Duodenal mucosa (tissue), 2 donors: ENCODE measurements around the gene TTC3.
"Not testable (repeated sequence)": the region's sequence is repeated elsewhere in the genome, so short reads cannot be mapped to it uniquely, and the experiment has no call there.

ENCODE experiments used
- H3K27ac ChIP-seq: one replicate; pipeline ENCODE4 v1.7.0; 2013; ENCODE audit warnings: low read depth, low read length
- H3K27me3 ChIP-seq, 2 donors: one replicate each; pipeline ENCODE4 v1.7.0; 2013; ENCODE audit warnings: low read length in 2 of 2, control low read depth in 1 of 2; ENCODE audit not compliant: insufficient read depth in 2 of 2, control insufficient read depth in 1 of 2
- H3K36me3 ChIP-seq, 2 donors: one replicate each; pipeline ENCODE4 v1.7.0; 2013; ENCODE audit warnings: low read length in 2 of 2, control low read depth in 1 of 2; ENCODE audit not compliant: insufficient read depth in 2 of 2, control insufficient read depth in 1 of 2
- H3K4me1 ChIP-seq, 2 donors: one replicate each; pipeline ENCODE4 v1.7.0; 2013; ENCODE audit warnings: low read length in 2 of 2, control low read depth in 1 of 2; ENCODE audit not compliant: insufficient read depth in 2 of 2, control insufficient read depth in 1 of 2
- H3K4me3 ChIP-seq, 2 donors: one replicate each; pipeline ENCODE4 v1.7.0; 2013; ENCODE audit warnings: low read length in 2 of 2, low read depth in 1 of 2
- H3K9ac ChIP-seq, 2 donors: one replicate each; pipeline ENCODE4 v1.7.0; 2013; ENCODE audit warnings: low read length in 2 of 2, low read depth in 1 of 2
- H3K9me3 ChIP-seq, 2 donors: one replicate each; pipeline ENCODE4 v1.7.0; 2013; ENCODE audit warnings: low read length in 2 of 2, control low read depth in 1 of 2; ENCODE audit not compliant: control insufficient read depth in 1 of 2

The TTC3 gene

DNA sequence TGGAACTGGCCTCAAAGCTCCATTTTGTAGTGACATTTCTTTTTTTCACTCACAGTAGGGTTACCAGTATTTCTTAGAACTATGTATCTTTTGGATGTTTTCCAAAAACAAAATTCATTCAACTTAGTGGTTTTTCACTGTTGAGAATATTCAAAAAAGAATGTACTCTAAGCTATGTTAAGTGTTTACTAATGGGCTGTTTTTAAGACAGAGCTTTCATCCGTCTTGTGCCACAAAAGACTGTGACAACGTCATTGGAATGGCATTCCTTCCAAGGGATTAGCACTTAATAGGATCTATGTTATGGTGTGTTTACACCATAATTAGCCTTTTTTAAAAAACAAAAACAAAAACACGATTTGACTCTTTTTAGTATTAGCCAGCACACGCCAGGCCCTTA is 66.8 kb downstream of the TTC3 start:
- H3K36me3 ChIP-seq, result peaks cover 19 to 51% of the 10 kb centered on the region in 2 donors
- no peaks in the 10 kb centered on the region for H3K27me3 ChIP-seq
- no peak overlapping the region for H3K27ac ChIP-seq

DNA sequence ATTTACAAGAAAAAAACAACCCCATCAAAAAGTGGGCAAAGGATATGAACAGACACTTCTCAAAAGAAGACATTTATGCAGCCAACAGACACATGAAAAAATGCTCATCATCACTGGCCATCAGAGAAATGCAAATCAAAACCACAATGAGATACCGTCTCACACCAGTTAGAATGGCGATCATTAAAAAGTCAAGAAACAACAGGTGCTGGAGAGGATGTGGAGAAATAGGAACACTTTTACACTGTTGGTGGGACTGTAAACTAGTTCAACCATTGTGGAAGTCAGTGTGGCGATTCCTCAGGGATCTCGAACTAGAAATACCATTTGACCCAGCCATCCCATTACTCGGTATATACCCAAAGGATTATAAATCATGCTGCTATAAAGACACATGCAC is 70.3 kb downstream of the TTC3 start:
- not testable (repeated sequence) for H3K9ac ChIP-seq, H3K27me3 ChIP-seq, H3K27ac ChIP-seq, H3K4me3 ChIP-seq, H3K4me1 ChIP-seq, H3K9me3 ChIP-seq
- peaks cover 12 to 43% of the 10 kb centered on the region in 2 donors for H3K36me3 ChIP-seq

More for the DNA sequence above, 66.8 kb downstream of the TTC3 start:
- Histone ChIP-seq H3K9me3 (peaks cover 0 to 2% of the 10 kb centered on the region in 2 donors), H3K9ac (no peak overlapping the region), H3K4me3 (no peak overlapping the region), H3K4me1 (no peaks in the 10 kb centered on the region)

DNA sequence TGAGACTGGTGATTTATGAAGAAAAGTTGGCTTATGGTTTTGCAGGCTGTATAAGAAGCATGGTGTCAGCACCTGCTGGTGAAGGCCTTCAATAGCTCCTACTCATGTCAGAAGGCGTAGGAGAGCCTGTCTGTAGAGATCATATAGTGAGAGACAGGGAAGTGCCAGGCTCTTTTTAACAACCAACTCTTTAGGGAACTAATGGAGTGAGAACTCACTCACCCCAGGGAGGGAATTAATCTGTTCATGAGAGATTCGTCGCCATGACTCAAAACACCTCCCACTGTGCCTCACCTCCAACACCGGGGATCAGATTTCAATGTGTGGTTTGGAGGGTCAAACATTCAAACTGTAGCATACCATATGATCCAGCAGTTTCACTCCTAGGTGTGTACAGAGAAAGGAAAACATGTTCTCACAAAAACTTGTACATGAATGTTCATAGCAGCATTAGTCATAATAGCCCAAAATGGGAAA is 72.6 kb downstream of the TTC3 start:
- Histone ChIP-seq H3K36me3 (peaks cover 21 to 52% of the 10 kb centered on the region in 2 donors), H3K9ac (no peak overlapping the region), H3K27ac (no peak overlapping the region), H3K9me3 (no peaks in the 10 kb centered on the region), H3K4me1 (no peaks in the 10 kb centered on the region), H3K4me3 (no peak overlapping the region), H3K27me3 (no peaks in the 10 kb centered on the region)

DNA sequence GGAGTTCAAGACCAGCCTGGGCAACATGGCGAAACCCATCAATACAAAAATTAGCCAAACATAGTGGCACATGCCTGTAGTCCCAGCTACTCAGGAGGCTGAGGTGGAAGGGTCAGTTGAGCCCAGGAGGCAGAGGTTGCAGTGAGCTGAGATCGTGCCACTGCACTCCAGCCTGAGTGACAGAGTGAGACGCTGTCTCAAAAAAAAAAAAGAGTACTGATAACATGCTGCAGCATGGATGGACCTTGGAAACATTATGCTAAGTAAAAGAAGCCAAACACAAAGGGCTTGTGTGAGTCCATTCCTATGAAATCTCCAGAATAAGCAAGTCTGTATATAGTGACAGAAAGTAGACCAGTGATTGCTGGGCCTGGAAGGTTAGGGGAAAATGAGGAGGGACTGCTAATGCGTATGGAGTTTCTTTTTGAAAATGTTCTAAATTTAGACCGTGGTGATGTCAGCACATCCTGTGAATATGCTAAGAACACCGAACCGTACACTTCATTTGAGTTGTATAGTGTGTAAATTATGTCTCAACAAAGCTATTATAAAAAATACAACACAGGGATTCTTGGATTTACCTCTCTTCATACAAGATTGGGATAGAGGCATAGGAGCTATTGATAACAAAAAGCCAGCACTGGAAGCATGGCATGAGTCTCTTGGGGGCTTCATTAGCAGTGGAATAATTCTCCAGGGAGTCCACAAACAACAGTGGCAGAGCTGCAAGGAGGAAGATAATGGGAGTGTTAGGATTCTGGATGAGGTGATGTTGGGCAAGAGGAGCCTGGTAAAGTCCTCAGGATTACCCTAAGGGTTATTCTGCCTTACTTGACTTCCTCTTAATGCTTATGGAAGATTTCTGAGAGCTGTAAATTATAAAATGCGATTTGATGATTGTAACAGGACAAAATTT is 73.5 kb downstream of the TTC3 start:
- Histone ChIP-seq H3K4me1 (no peaks in the 10 kb centered on the region), H3K27me3 (no peaks in the 10 kb centered on the region), H3K4me3 (no peak overlapping the region), H3K9ac (no peak overlapping the region), H3K9me3 (no peaks in the 10 kb centered on the region), H3K27ac (no peak overlapping the region), H3K36me3 (peaks cover 21 to 52% of the 10 kb centered on the region in 2 donors)

DNA sequence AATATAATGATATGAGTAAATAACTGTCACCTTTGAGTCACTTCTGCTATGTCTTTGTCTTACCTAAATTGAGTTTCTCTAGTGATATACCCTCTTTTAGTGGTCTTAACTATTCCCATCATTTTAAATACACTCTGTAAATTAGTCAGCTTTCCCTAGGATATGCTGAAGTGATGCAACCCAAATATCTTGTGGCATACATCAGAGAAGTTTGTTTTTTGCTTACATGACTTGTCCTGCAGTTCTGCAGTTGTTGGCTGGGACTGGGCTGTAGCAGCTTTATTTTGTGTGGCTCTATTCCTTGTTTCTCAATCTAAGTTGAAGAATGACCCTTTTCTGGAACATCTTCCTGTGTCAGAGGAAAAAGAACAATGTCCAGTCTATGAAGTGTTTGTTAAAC is 76.4 kb downstream of the TTC3 start:
- Histone ChIP-seq H3K9ac (no peak overlapping the region), H3K4me1 (peaks cover 8 to 11% of the 10 kb centered on the region in 2 donors), H3K27me3 (no peaks in the 10 kb centered on the region), H3K9me3 (no peaks in the 10 kb centered on the region), H3K4me3 (no peak overlapping the region), H3K36me3 (peaks cover 19 to 51% of the 10 kb centered on the region in 2 donors), H3K27ac (no peak overlapping the region)

DNA sequence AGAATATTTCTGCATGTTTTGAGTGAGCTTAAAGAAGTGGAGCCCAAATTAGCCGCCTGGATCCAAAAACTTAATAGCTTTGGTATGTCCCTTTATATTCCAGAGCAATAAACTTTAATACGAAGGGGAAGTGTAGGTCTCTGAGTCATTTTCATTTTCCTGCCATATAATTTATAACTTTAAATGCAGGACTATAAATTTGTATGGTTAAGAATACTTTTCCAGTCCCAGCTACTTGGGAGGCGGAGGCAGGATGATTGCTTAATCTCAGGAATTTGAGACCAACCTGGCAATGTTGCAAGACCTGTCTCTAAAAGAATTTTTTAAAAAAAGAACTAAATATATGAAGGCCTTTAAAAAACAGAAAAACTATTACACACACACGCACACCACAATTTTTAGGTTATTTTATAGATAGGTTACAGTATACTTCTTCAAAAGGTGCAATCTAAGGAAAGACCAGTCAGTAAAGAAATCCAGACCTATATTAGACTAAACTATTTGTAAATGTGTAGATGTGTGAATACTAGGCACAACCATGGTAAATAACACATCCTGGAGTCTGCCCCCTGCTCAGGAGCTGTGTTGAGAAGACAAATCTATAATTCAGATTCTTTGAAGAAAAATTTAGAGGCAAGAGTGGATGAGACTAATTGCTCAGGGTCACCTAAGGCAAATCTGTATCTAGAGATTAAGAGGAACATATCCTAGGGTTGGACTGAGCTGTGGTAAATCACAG is 80.3 kb downstream of the TTC3 start:
- Histone ChIP-seq H3K27me3 (no peaks in the 10 kb centered on the region), H3K4me1 (peaks cover 10 to 12% of the 10 kb centered on the region in 2 donors), H3K4me3 (no peak overlapping the region), H3K9ac (no peak overlapping the region), H3K9me3 (no peaks in the 10 kb centered on the region), H3K27ac (no peak overlapping the region), H3K36me3 (peaks cover 13 to 39% of the 10 kb centered on the region in 2 donors)

DNA sequence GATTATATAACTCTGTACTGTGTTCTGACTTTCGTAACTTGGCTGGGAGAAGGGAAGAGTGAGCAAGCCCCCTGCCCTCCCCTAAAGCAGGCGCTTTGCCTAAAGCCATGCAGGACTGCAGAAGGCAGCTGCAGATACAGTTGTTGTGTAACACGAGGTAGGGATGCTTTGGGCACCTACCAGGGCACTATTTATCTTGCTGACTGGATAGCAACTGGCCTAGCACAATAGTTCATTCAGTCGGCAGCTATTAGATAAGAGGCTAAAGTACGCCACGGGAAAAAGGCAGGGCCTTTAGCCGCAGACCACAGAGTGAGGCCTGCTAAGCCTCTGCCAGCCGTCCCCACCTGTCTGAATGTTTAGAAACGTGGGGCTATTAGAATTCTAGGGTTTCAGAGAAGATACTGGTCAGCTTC is 80.9 kb downstream of the TTC3 start:
- Histone ChIP-seq H3K9ac (peak overlapping the region in 1 of 2 donors; percentile 45), H3K36me3 (peaks cover 11 to 39% of the 10 kb centered on the region in 2 donors), H3K9me3 (no peaks in the 10 kb centered on the region), H3K27ac (peak overlapping the region; percentile 45), H3K4me1 (peaks cover 10 to 12% of the 10 kb centered on the region in 2 donors), H3K4me3 (no peak overlapping the region), H3K27me3 (no peaks in the 10 kb centered on the region)

DNA sequence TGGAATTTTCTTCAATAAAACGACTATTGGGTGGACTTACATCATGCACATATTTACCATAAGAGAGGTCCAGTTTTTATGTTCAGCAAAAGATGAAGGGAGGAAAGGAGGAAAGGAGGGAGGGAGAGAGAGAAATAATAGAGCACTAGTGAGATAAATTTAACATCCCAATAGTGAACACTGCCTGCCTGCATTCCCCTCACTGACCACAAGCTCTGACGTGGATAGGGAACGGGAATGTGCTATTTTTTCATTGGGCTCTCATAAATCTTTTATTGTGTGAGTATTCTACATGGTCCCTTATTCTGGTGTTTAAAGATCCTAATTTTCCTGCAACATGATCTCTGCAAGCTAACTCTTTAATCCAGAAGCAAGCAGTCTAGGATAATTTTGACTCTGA is 82.1 kb downstream of the TTC3 start:
- H3K36me3 ChIP-seq, result peaks cover 10 to 43% of the 10 kb centered on the region in 2 donors
- H3K9me3 ChIP-seq, result no peaks in the 10 kb centered on the region
- H3K9ac ChIP-seq, result no peak overlapping the region
- no peaks in the 10 kb centered on the region for H3K27me3 ChIP-seq
- no peak overlapping the region for H3K4me3 ChIP-seq
- peaks cover 10 to 12% of the 10 kb centered on the region in 2 donors for H3K4me1 ChIP-seq
- H3K27ac ChIP-seq, result no peak overlapping the region

DNA sequence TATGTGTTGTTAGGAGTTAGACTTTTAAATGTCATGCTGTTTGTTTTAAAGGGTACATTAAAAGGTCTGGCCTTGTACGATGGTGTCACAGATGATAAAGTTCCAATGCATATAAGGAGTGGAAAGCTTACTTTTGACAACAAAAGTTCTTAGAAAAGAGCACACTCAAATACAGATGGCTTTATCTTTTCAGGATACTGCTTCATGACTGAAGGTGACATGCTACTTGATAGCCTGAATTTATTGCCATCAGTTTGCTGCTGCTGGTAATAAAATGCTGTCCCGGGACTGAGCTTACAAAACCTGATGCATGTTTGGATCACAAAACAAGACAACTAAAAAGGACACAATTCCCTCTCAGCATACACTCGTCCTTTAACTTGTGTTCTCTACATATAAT is 84.9 kb downstream of the TTC3 start:
- peaks cover 14 to 50% of the 10 kb centered on the region in 2 donors for H3K36me3 ChIP-seq
- H3K9me3 ChIP-seq, result no peaks in the 10 kb centered on the region
- no peak overlapping the region for H3K27ac ChIP-seq
- no peak overlapping the region for H3K4me3 ChIP-seq
- no peaks in the 10 kb centered on the region for H3K27me3 ChIP-seq
- H3K9ac ChIP-seq, result no peak overlapping the region
- H3K4me1 ChIP-seq, result peaks cover 10 to 12% of the 10 kb centered on the region in 2 donors
